ENCODE results near the gene IGBP1.

IGBP1 gene

GRCh38 chrX:70133303-70134115 is at the start of gene IGBP1:
Gene IGBP1 (plus strand): TSS chrX:70133447. CDS start chrX:70133948, 501 bp downstream.
- H3K4me3 ChIP-seq (ENCODE audit: low read depth, low read length): peak within 1 kb of the TSS; percentile 77
- peak; percentile 57 for DNase-seq (ENCODE audit: low read depth)
- peak; percentile 51 for TF ChIP-seq CTCF (IDR thresholded peaks at IDR 0.05; ENCODE audit: low read depth, low read length, missing control alignments)
- in situ Hi-C loops (cut with HindIII; ENCODE audit: low sequenced_read_pairs): no loop called here

GRCh38 chrX:70084592-70085240 is 48.5 kb upstream of the IGBP1 start:
- no peak overlapping the region for H3K4me3 ChIP-seq (ENCODE audit: low read depth, low read length)
- no peak for DNase-seq (ENCODE audit: low read depth)
- TF ChIP-seq CTCF (IDR thresholded peaks at IDR 0.05; ENCODE audit: low read depth, low read length, missing control alignments): no peak
- in situ Hi-C loops (cut with HindIII; ENCODE audit: low sequenced_read_pairs): no loop called here

GRCh38 chrX:70087857-70088630 is 45.2 kb upstream of the IGBP1 start:
- no peak for TF ChIP-seq CTCF (IDR thresholded peaks at IDR 0.05; ENCODE audit: low read depth, low read length, missing control alignments)
- in situ Hi-C loops (cut with HindIII; ENCODE audit: low sequenced_read_pairs): no loop called here
- DNase-seq (ENCODE audit: low read depth): no peak
- H3K4me3 ChIP-seq (ENCODE audit: low read depth, low read length): no peak overlapping the region

GRCh38 chrX:70088751-70089150 is 44.5 kb upstream of the IGBP1 start:
- H3K4me3 ChIP-seq (ENCODE audit: low read depth, low read length): no peak overlapping the region
- TF ChIP-seq CTCF (IDR thresholded peaks at IDR 0.05; ENCODE audit: low read depth, low read length, missing control alignments): no peak
- DNase-seq (ENCODE audit: low read depth): no peak
- in situ Hi-C loops (cut with HindIII; ENCODE audit: low sequenced_read_pairs): no loop called here

GRCh38 chrX:70089604-70090297 is 43.5 kb upstream of the IGBP1 start:
- H3K4me3 ChIP-seq (ENCODE audit: low read depth, low read length): no peak overlapping the region
- no peak for TF ChIP-seq CTCF (IDR thresholded peaks at IDR 0.05; ENCODE audit: low read depth, low read length, missing control alignments)
- in situ Hi-C loops (cut with HindIII; ENCODE audit: low sequenced_read_pairs): no loop called here
- DNase-seq (ENCODE audit: low read depth): no peak

GRCh38 chrX:70092247-70092646 is 41.0 kb upstream of the IGBP1 start:
- DNase-seq (ENCODE audit: low read depth): no peak
- TF ChIP-seq CTCF (IDR thresholded peaks at IDR 0.05; ENCODE audit: low read depth, low read length, missing control alignments): no peak
- H3K4me3 ChIP-seq (ENCODE audit: low read depth, low read length): no peak overlapping the region
- in situ Hi-C loops (cut with HindIII; ENCODE audit: low sequenced_read_pairs): no loop called here

All from astrocyte of the cerebellum (primary cell).